ENCODE results near the gene CDC42BPB. TPM values are rescaled to one million over a fixed set of nuclear protein-coding genes. Genes with fewer than 3 reads are reported as not detected.

CDC42BPB gene
- total and polyA plus RNA-seq, 5 donors from 2014 or later = 0.08 to 19.2 (median 0.41) TPM

DNA sequence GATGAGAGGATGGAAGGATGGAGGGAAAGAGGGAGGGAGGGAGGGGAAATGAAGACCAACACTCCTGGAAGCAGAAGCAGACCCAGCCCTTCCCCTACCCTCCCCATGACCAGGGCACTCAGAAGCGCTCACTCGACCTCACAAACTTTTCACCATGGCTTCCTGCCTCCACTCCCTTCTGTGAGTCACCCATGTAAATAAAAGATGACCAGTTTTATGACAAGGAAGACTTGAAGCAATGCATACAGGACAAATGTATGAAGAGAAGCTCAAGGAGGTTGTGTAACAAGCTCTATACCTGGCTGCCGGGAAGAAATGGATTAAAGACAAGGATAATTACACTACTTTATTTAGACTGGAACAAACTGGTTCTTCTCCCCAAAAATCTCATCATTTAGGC, 63.8 kb downstream of the CDC42BPB start:
- peaks cover under 1 to 2% of the 10 kb centered on the region in 2 experiments for H3K9me3 ChIP-seq (ENCODE audit: control insufficient read depth in 2 of 2, low read length in 2 of 2)
- no peak overlapping the region for H3K4me3 ChIP-seq (ENCODE audit: low read depth, low read length)
- no peaks in the 10 kb centered on the region for H3K4me1 ChIP-seq (ENCODE audit: control insufficient read depth, insufficient read depth, low read length, poor library complexity, severe bottlenecking)
- H3K27ac ChIP-seq (ENCODE audit: insufficient read depth, low read length, poor library complexity, severe bottlenecking) = no peak overlapping the region
- no peaks in the 10 kb centered on the region for H3K27me3 ChIP-seq (ENCODE audit: control insufficient read depth, insufficient read depth, low read length)
- Mint-ChIP-seq H3K4me1 (no peaks in the 10 kb centered on the region), H3K9me3 (peaks cover 0 to 7% (median under 1%) of the 10 kb centered on the region in 7 donors), H3K36me3 (no peaks in the 10 kb centered on the region), H3K27ac (no peak overlapping the region), H3K4me3 (no peak overlapping the region), H3K27me3 (no peaks in the 10 kb centered on the region)
- H3K36me3 ChIP-seq (ENCODE audit: control insufficient read depth, insufficient read depth, low read length) = peaks cover under 1% of the 10 kb centered on the region
- DNase-seq (no peak), ATAC-seq (ENCODE audit: low read depth in 2 of 2) (no peak)

DNA sequence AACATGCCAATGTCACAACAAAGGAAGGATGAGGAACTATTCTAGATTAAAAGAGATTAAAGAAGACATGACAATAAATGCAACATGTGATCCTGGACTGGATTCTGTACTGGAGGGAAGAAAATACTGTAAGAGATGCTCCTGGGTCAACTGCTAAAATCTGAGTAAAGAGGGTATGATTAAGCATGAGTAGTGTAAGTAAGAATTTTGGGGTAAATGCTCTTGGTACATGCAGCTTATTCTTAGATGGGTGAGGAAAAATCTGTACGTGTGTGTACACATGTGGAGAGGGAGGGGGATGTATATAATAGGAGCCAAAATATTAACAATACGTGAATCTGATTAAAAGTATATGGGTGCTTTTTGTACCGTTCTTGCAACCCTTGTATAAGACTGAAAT, 66.0 kb downstream of the CDC42BPB start:
- H3K27me3 Mint-ChIP-seq = no peaks in the 10 kb centered on the region
- no peak for ATAC-seq (ENCODE audit: low read depth in 2 of 2)
- H3K4me1 Mint-ChIP-seq = no peaks in the 10 kb centered on the region

DNA sequence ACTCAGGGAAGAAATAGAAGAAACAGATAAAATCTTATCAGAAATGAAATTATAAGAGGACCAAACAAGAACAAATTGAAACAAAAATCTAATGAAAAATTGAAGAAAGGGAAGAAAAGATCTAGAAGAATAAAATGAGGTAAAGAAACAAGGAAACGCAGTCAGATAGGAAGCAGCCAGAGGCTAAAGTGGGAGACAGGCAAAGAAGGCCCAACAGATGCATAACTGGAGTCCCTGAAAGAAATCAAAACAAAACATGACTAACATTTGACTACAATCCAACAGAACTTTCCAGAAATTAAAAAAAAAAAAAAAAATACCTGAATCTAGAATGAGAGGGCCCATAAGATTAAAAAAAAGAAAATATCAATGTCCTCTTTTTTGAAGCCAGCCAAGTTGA, 69.3 kb downstream of the CDC42BPB start:
- no peaks in the 10 kb centered on the region for H3K27me3 Mint-ChIP-seq
- Histone ChIP-seq H3K9me3 (ENCODE audit: control insufficient read depth in 2 of 2, low read length in 2 of 2) (peaks cover 11 to 15% of the 10 kb centered on the region in 2 experiments), H3K27ac (ENCODE audit: insufficient read depth, low read length, poor library complexity, severe bottlenecking) (no peak overlapping the region), H3K4me1 (ENCODE audit: control insufficient read depth, insufficient read depth, low read length, poor library complexity, severe bottlenecking) (no peaks in the 10 kb centered on the region), H3K4me3 (ENCODE audit: low read depth, low read length) (no peak overlapping the region), H3K27me3 (ENCODE audit: control insufficient read depth, insufficient read depth, low read length) (no peaks in the 10 kb centered on the region), H3K36me3 (ENCODE audit: control insufficient read depth, insufficient read depth, low read length) (peaks cover 3% of the 10 kb centered on the region)
- H3K9me3 Mint-ChIP-seq = peaks cover 0 to 22% (median 6%) of the 10 kb centered on the region in 7 donors
- DNase-seq (no peak), ATAC-seq (ENCODE audit: low read depth in 2 of 2) (no peak)
- H3K4me3 Mint-ChIP-seq = no peak overlapping the region
- H3K36me3 Mint-ChIP-seq = no peaks in the 10 kb centered on the region
- peaks cover 0 to 4% (median 0%) of the 10 kb centered on the region in 4 donors for H3K4me1 Mint-ChIP-seq
- H3K27ac Mint-ChIP-seq = no peak overlapping the region

More for the DNA sequence above, 66.0 kb downstream of the CDC42BPB start:
- peaks cover 3% of the 10 kb centered on the region for H3K36me3 ChIP-seq (ENCODE audit: control insufficient read depth, insufficient read depth, low read length)
- DNase-seq = no peak
- Mint-ChIP-seq H3K27ac (no peak overlapping the region), H3K36me3 (no peaks in the 10 kb centered on the region), H3K9me3 (peaks cover 0 to 22% (median 5%) of the 10 kb centered on the region in 7 donors), H3K4me3 (no peak overlapping the region)
- H3K27me3 ChIP-seq (ENCODE audit: control insufficient read depth, insufficient read depth, low read length) = no peaks in the 10 kb centered on the region
- no peak overlapping the region for H3K4me3 ChIP-seq (ENCODE audit: low read depth, low read length)
- no peaks in the 10 kb centered on the region for H3K4me1 ChIP-seq (ENCODE audit: control insufficient read depth, insufficient read depth, low read length, poor library complexity, severe bottlenecking)
- peaks cover 11 to 15% of the 10 kb centered on the region in 2 experiments for H3K9me3 ChIP-seq (ENCODE audit: control insufficient read depth in 2 of 2, low read length in 2 of 2)
- no peak overlapping the region for H3K27ac ChIP-seq (ENCODE audit: insufficient read depth, low read length, poor library complexity, severe bottlenecking)

DNA sequence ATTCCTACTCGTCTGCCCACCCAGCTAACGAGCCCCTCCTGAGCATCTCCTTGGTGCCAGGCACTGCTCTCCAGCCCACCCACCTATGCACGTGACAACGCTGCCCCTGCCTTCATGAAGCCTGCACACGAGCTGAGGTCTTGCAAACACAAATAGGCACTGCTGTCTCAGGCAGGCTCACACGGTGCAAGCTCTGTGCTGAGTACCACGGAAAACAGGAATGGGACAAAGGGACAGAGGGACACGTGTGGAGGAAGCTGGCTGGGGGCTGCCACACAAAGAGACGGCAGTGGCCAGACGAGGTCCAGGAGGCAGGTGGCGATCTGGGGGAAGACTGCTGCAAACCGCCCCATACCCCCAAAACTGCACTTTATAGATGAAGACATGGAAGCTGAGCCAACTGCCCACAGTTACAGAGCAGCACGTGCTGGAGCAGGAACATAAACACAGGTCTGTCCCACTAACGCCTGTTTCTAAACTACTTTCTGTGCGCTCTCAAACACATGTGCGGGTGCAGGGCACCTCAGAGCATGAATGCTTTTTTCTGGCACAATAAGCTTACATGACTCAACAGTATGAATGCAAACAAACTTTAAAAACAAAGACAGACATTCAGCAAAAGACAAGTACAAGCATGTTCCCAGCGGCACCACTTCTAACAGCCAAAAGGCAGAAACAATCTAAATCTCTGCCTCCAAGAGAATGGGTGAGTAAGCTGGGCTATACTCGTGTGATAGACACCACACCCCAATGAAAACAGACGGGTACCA, 70.4 kb downstream of the CDC42BPB start:
- Histone ChIP-seq H3K4me3 (ENCODE audit: low read depth, low read length) (no peak overlapping the region), H3K9me3 (ENCODE audit: control insufficient read depth in 2 of 2, low read length in 2 of 2) (peaks cover 11 to 15% of the 10 kb centered on the region in 2 experiments), H3K27me3 (ENCODE audit: control insufficient read depth, insufficient read depth, low read length) (no peaks in the 10 kb centered on the region), H3K4me1 (ENCODE audit: control insufficient read depth, insufficient read depth, low read length, poor library complexity, severe bottlenecking) (no peaks in the 10 kb centered on the region), H3K27ac (ENCODE audit: insufficient read depth, low read length, poor library complexity, severe bottlenecking) (no peak overlapping the region), H3K36me3 (ENCODE audit: control insufficient read depth, insufficient read depth, low read length) (peaks cover 3% of the 10 kb centered on the region)
- no peaks in the 10 kb centered on the region for H3K36me3 Mint-ChIP-seq
- no peak overlapping the region for H3K27ac Mint-ChIP-seq
- peaks cover 0 to 4% (median 0%) of the 10 kb centered on the region in 4 donors for H3K4me1 Mint-ChIP-seq
- ATAC-seq (ENCODE audit: low read depth in 2 of 2) (no peak), DNase-seq (no peak)
- H3K9me3 Mint-ChIP-seq = peaks cover 0 to 22% (median 6%) of the 10 kb centered on the region in 7 donors
- no peaks in the 10 kb centered on the region for H3K27me3 Mint-ChIP-seq
- H3K4me3 Mint-ChIP-seq = no peak overlapping the region

DNA sequence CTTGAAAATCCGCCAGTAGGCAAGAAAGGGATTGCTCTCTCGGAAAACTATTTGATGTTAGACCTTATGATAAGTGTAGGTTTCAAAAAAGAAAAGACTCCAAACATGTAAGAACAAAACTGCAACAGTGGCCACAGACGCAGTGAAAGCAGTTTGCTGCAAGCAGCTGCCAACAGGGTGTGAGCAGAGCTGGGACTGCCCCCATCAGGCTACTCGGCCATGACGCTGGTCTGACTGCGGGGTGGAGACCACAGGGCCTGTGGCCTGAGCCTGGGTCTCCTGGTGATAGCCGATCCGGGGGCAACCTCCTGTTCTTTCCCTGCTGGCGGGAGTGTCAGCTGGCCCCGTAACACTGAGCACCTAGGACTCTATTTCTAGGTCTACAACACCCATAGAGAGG, 71.7 kb downstream of the CDC42BPB start:
- peaks cover 3% of the 10 kb centered on the region for H3K36me3 ChIP-seq (ENCODE audit: control insufficient read depth, insufficient read depth, low read length)
- Mint-ChIP-seq H3K36me3 (no peaks in the 10 kb centered on the region), H3K9me3 (peaks cover 0 to 22% (median 6%) of the 10 kb centered on the region in 7 donors), H3K4me1 (peaks cover 0 to 4% (median 0%) of the 10 kb centered on the region in 4 donors), H3K4me3 (peak overlapping the region in 1 of 4 donors; percentile 11), H3K27ac (no peak overlapping the region), H3K27me3 (no peaks in the 10 kb centered on the region)
- H3K4me3 ChIP-seq (ENCODE audit: low read depth, low read length) = no peak overlapping the region
- no peak overlapping the region for H3K27ac ChIP-seq (ENCODE audit: insufficient read depth, low read length, poor library complexity, severe bottlenecking)
- no peaks in the 10 kb centered on the region for H3K27me3 ChIP-seq (ENCODE audit: control insufficient read depth, insufficient read depth, low read length)
- no peaks in the 10 kb centered on the region for H3K4me1 ChIP-seq (ENCODE audit: control insufficient read depth, insufficient read depth, low read length, poor library complexity, severe bottlenecking)
- peaks cover 11 to 15% of the 10 kb centered on the region in 2 experiments for H3K9me3 ChIP-seq (ENCODE audit: control insufficient read depth in 2 of 2, low read length in 2 of 2)
- DNase-seq (no peak), ATAC-seq (ENCODE audit: low read depth in 2 of 2) (no peak)

DNA sequence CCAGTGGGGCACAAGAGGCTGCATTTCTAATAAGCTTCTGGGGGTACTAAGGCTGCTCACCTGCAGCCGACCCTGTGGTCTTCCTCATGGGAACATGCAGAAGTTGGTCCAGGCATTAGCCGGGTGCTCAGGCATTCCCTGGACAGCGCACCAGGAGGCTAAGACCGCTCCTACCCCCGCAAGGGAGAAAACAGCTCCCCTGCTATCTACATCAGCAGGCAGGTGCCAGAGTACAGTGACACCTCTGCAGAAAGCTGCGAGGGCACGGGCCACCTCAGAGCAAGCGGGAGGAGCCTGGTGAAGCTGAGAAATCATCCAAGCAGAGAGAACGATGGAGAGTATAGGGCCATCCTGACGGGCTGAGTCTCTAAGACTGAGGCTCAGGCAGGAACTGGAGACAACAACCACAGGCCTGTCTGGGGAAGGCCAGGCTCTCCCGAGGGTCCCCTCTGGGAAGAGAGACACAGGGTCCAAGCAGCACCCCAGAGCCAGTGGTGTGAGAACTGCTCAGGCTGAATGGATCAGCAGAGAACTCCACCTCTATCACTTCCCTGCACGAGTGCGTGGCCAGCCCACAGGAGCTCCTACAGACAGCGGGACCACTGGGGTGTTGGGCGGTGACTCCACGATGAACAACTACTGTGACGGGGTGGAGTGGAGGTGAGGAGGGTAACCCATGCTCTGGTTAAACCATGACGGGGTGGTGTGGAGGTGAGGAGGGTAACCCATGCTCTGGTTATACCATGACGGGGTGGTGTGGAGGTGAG, 72.8 kb downstream of the CDC42BPB start:
- H3K36me3 Mint-ChIP-seq = no peaks in the 10 kb centered on the region
- ATAC-seq (ENCODE audit: low read depth in 2 of 2) (no peak), DNase-seq (no peak)
- no peak overlapping the region for H3K27ac ChIP-seq (ENCODE audit: insufficient read depth, low read length, poor library complexity, severe bottlenecking)
- no peak overlapping the region for H3K4me3 ChIP-seq (ENCODE audit: low read depth, low read length)
- peaks cover 3% of the 10 kb centered on the region for H3K36me3 ChIP-seq (ENCODE audit: control insufficient read depth, insufficient read depth, low read length)
- H3K27me3 Mint-ChIP-seq = no peaks in the 10 kb centered on the region
- H3K27ac Mint-ChIP-seq = no peak overlapping the region
- H3K9me3 ChIP-seq (ENCODE audit: control insufficient read depth in 2 of 2, low read length in 2 of 2) = peaks cover 11 to 15% of the 10 kb centered on the region in 2 experiments
- no peaks in the 10 kb centered on the region for H3K4me1 ChIP-seq (ENCODE audit: control insufficient read depth, insufficient read depth, low read length, poor library complexity, severe bottlenecking)
- H3K27me3 ChIP-seq (ENCODE audit: control insufficient read depth, insufficient read depth, low read length) = no peaks in the 10 kb centered on the region
- peaks cover 0 to 4% (median 0%) of the 10 kb centered on the region in 4 donors for H3K4me1 Mint-ChIP-seq
- no peak overlapping the region for H3K4me3 Mint-ChIP-seq
- H3K9me3 Mint-ChIP-seq = peaks cover 0 to 22% (median 6%) of the 10 kb centered on the region in 7 donors

DNA sequence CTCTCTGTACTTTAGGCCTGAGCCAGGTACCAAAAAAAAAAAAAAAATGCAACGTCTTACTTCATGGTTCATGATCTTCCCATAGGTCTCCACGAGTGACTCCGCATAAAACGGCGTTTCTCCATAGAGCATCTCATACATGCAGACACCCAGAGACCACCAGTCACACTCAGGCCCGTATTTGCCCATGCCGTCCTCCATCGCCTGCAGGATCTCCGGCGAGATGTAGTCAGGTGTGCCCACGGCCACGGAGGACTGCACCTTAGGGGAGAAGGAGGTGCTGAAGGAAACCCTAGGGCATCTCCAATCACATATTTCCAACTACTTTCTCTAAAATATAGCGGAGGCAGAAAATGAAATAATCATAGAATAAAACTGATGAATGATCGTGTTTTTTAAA, 73.9 kb downstream of the CDC42BPB start:
- Histone ChIP-seq H3K4me1 (ENCODE audit: control insufficient read depth, insufficient read depth, low read length, poor library complexity, severe bottlenecking) (no peaks in the 10 kb centered on the region), H3K27ac (ENCODE audit: insufficient read depth, low read length, poor library complexity, severe bottlenecking) (no peak overlapping the region), H3K4me3 (ENCODE audit: low read depth, low read length) (no peak overlapping the region), H3K27me3 (ENCODE audit: control insufficient read depth, insufficient read depth, low read length) (no peaks in the 10 kb centered on the region), H3K36me3 (ENCODE audit: control insufficient read depth, insufficient read depth, low read length) (peaks cover 2% of the 10 kb centered on the region), H3K9me3 (ENCODE audit: control insufficient read depth in 2 of 2, low read length in 2 of 2) (peaks cover 9 to 14% of the 10 kb centered on the region in 2 experiments)
- no peak overlapping the region for H3K4me3 Mint-ChIP-seq
- H3K9me3 Mint-ChIP-seq = peaks cover 0 to 17% (median 5%) of the 10 kb centered on the region in 7 donors
- no peaks in the 10 kb centered on the region for H3K36me3 Mint-ChIP-seq
- H3K4me1 Mint-ChIP-seq = peaks cover 0 to 4% (median 0%) of the 10 kb centered on the region in 4 donors
- H3K27me3 Mint-ChIP-seq = no peaks in the 10 kb centered on the region
- DNase-seq (no peak), ATAC-seq (ENCODE audit: low read depth in 2 of 2) (no peak)
- H3K27ac Mint-ChIP-seq = no peak overlapping the region

Measured in CD4-positive, CD25-positive, alpha-beta regulatory T cell (primary cell).